IMR-90 (cell line): Measurements from ENCODE around the gene CDKN2C. TPM values are rescaled to one million over a fixed set of nuclear protein-coding genes. Genes with fewer than 3 reads are reported as not detected.

Source experiments
- ATAC-seq: fragments of 200-7000 bp; cut with Tn5 transposase; 2 replicates; pipeline ENCODE4 v1.9.1; 2020; ENCODE audit warnings: low read depth, mild to moderate bottlenecking, moderate library complexity
- BruUV-seq: library from RNA; stranded (reverse); fragments of 400-500 nt; replicated peaks from 2 replicates; lab custom pipeline; 2021; lab: Mats Ljungman, UMichigan
- CTCF ChIA-PET: fragments of 300-600 bp; formaldehyde crosslinking; extraction: SDS; loops from one replicate; lab custom pipeline; 2021; ENCODE audit warnings: antibody characterized with exemption; lab: Yijun Ruan, JAX
- POLR2A ChIA-PET: fragments of 300-600 bp; sonication (Branson Sonifier 250); formaldehyde crosslinking; loops from one replicate; lab custom pipeline; 2022; ENCODE audit warnings: antibody characterized with exemption; ENCODE audit not compliant: unreplicated experiment; lab: Charles Lee
- DNase-seq: peaks from one replicate; pipeline ENCODE4 v3.0.0; 2013
- H2AFZ ChIP-seq: replicated peaks from 2 replicates; pipeline ENCODE3; 2013; ENCODE audit warnings: low read length, mild to moderate bottlenecking; ENCODE audit not compliant: poor library complexity
- H2AK5ac ChIP-seq: 2 replicates; pipeline ENCODE4 v1.6.1; 2013; ENCODE audit warnings: low read depth, low read length, inconsistent platforms
- H2AK9ac ChIP-seq: replicated peaks from 2 replicates; pipeline ENCODE3; 2013; ENCODE audit warnings: mild to moderate bottlenecking, low read depth, low read length, moderate library complexity; ENCODE audit not compliant: poor library complexity
- H2BK120ac ChIP-seq: 2 replicates; pipeline ENCODE4 v1.6.1; 2013; ENCODE audit warnings: low read depth, low read length, inconsistent platforms
- H2BK15ac ChIP-seq: 3 replicates; pipeline ENCODE4 v1.6.1; 2013; ENCODE audit warnings: low read depth, low read length, inconsistent platforms
- H2BK20ac ChIP-seq: 2 replicates; pipeline ENCODE4 v1.6.1; 2013; ENCODE audit warnings: low read depth, mild to moderate bottlenecking, inconsistent platforms, low read length, moderate library complexity
- H2BK5ac ChIP-seq: 2 replicates; pipeline ENCODE4 v1.6.1; 2013; ENCODE audit warnings: mild to moderate bottlenecking, low read depth, low read length, inconsistent platforms; ENCODE audit not compliant: poor library complexity, severe bottlenecking
- H3K14ac ChIP-seq: replicated peaks from 2 replicates; pipeline ENCODE4 v1.6.1; 2013; ENCODE audit warnings: low read depth, low read length, inconsistent platforms
- H3K18ac ChIP-seq: 2 replicates; pipeline ENCODE4 v1.6.1; 2013; ENCODE audit warnings: low read depth, low read length, control low read depth
- H3K23ac ChIP-seq: 2 replicates; pipeline ENCODE4 v1.6.1; 2013; ENCODE audit warnings: low read depth, low read length, inconsistent platforms
- H3K27ac ChIP-seq: 2 replicates; pipeline ENCODE4 v1.5.1; 2013; ENCODE audit warnings: mild to moderate bottlenecking, control low read depth, low read length; ENCODE audit not compliant: insufficient read depth
- H3K27me3 ChIP-seq: 2 replicates; pipeline ENCODE4 v1.6.1; 2013; ENCODE audit warnings: low read length; ENCODE audit not compliant: control insufficient read depth, insufficient read depth
- H3K36me3 ChIP-seq: 2 replicates; pipeline ENCODE4 v1.6.1; 2013; ENCODE audit warnings: low read length, mixed read lengths; ENCODE audit not compliant: control insufficient read depth, insufficient read depth
- H3K4ac ChIP-seq: 2 replicates; pipeline ENCODE4 v1.6.1; 2013; ENCODE audit warnings: low read depth, low read length, inconsistent platforms
- H3K4me1 ChIP-seq: 2 replicates; pipeline ENCODE4 v1.6.1; 2013; ENCODE audit warnings: low read length, mixed read lengths; ENCODE audit not compliant: control insufficient read depth, insufficient read depth
- H3K4me2 ChIP-seq: 2 replicates; pipeline ENCODE4 v1.6.1; 2013; ENCODE audit warnings: low read depth, mild to moderate bottlenecking, control low read depth, low read length, moderate library complexity
- H3K4me3 ChIP-seq: 2 replicates; pipeline ENCODE4 v1.5.1; 2013; ENCODE audit warnings: low read depth, mild to moderate bottlenecking, control low read depth, low read length, moderate library complexity; ENCODE audit not compliant: insufficient read depth
- H3K56ac ChIP-seq: 2 replicates; pipeline ENCODE4 v1.6.1; 2013; ENCODE audit warnings: low read length, inconsistent platforms; ENCODE audit not compliant: insufficient read depth; ENCODE audit errors: extremely low read depth
- H3K79me1 ChIP-seq, 2 experiments: 2 replicates each; pipeline ENCODE4 v1.6.1; 2013; ENCODE audit warnings: low read length in 2 of 2, inconsistent platforms in 1 of 2, low read depth in 1 of 2
- H3K9ac ChIP-seq: 2 replicates; pipeline ENCODE4 v1.6.1; 2013; ENCODE audit warnings: low read depth, low read length, control low read depth
- H3K9me1 ChIP-seq: 2 replicates; pipeline ENCODE4 v1.6.1; 2013; ENCODE audit warnings: low read length, inconsistent platforms; ENCODE audit not compliant: insufficient read depth
- H3K9me3 ChIP-seq: 2 replicates; pipeline ENCODE4 v1.6.1; 2013; ENCODE audit warnings: low read length; ENCODE audit not compliant: control insufficient read depth, insufficient read depth
- H4K20me1 ChIP-seq: 2 replicates; pipeline ENCODE4 v1.6.1; 2013; ENCODE audit warnings: low read length, inconsistent platforms; ENCODE audit not compliant: insufficient read depth
- H4K5ac ChIP-seq: 2 replicates; pipeline ENCODE4 v1.6.1; 2013; ENCODE audit warnings: mild to moderate bottlenecking, low read depth, low read length, control low read depth
- H4K8ac ChIP-seq, 2 experiments: 2 replicates each; pipeline ENCODE4 v1.6.1; 2013; ENCODE audit warnings: low read depth in 2 of 2, low read length in 2 of 2, control low read depth in 1 of 2, inconsistent platforms in 1 of 2
- H4K91ac ChIP-seq: 2 replicates; pipeline ENCODE4 v1.6.1; 2013; ENCODE audit warnings: low read depth, low read length, inconsistent platforms; ENCODE audit not compliant: insufficient read depth
- BHLHE40 ChIP-seq: fragments of 150-350 bp; IDR thresholded peaks from 2 replicates; pipeline ENCODE4 v1.6.1; 2016; ENCODE audit warnings: mild to moderate bottlenecking, low read depth, low read length
- CEBPB ChIP-seq: IDR thresholded peaks from 2 replicates; pipeline ENCODE4 v1.6.1; 2012; ENCODE audit warnings: low read depth, low read length, improper control_type of control experiment
- CHD1 ChIP-seq: IDR thresholded peaks from 2 replicates; pipeline ENCODE4 v1.6.1; 2012; ENCODE audit warnings: low read depth, low read length, improper control_type of control experiment
- FOS ChIP-seq: fragments of 150-350 bp; IDR thresholded peaks from 2 replicates; pipeline ENCODE4 v1.6.1; 2016; ENCODE audit warnings: low read depth, low read length
- MAFK ChIP-seq: IDR thresholded peaks from 2 replicates; pipeline ENCODE4 v1.6.1; 2012; ENCODE audit warnings: low read depth, low read length, improper control_type of control experiment
- NFE2L2 ChIP-seq: fragments of 150-350 bp; IDR thresholded peaks from 2 replicates; pipeline ENCODE4 v1.6.1; 2016; ENCODE audit warnings: low read depth, mild to moderate bottlenecking, low read length
- POLR2A ChIP-seq: IDR thresholded peaks from 2 replicates; pipeline ENCODE4 v1.6.1; 2012; ENCODE audit warnings: mild to moderate bottlenecking, low read depth, low read length
- RAD21 ChIP-seq: IDR thresholded peaks from 2 replicates; pipeline ENCODE4 v1.6.1; 2012; ENCODE audit warnings: low read length, improper control_type of control experiment
- RCOR1 ChIP-seq: IDR thresholded peaks from 2 replicates; pipeline ENCODE4 v1.6.1; 2012; ENCODE audit warnings: mild to moderate bottlenecking, low read length, improper control_type of control experiment; ENCODE audit not compliant: insufficient replicate concordance
- RFX5 ChIP-seq: IDR thresholded peaks from 2 replicates; pipeline ENCODE4 v1.8.0; 2012; ENCODE audit warnings: low read depth, mild to moderate bottlenecking, low read length, moderate library complexity
- SMC3 ChIP-seq: fragments of 150-350 bp; IDR thresholded peaks from 2 replicates; pipeline ENCODE4 v1.6.1; 2016; ENCODE audit warnings: low read depth, mild to moderate bottlenecking, antibody characterized with exemption, low read length, moderate library complexity
- WGBS, 2 experiments: methylation state at CpG; one replicate each; pipeline versions ENCODE4 v1.1.5 to v1.1.7; 2013; ENCODE audit warnings: missing lambda C conversion rate in 2 of 2; ENCODE audit not compliant: insufficient read length in 1 of 2; ENCODE audit errors: extremely low coverage in 2 of 2; 5-methylcytosine and 5-hydroxymethylcytosine counted together
- dilution Hi-C: fragments of 300-500 bp; cut with HindIII; formaldehyde crosslinking; loops from one replicate; pipeline ENCODE4 v1.14.3; 2018; ENCODE audit warnings: low sequenced_read_pairs; ENCODE audit not compliant: unreplicated experiment
- in situ Hi-C: fragments of 300-500 bp; cut with MboI; formaldehyde crosslinking; loops from 3 replicates; pipeline ENCODE4 v1.14.3; 2019; ENCODE audit warnings: low sequenced_read_pairs, inconsistent platforms, mixed read lengths
- intact Hi-C: fragments of 100-400 bp; cut with micrococcal nuclease; formaldehyde crosslinking; loops from 2 replicates; pipeline ENCODE4 v1.10.0; 2022
- polyA plus RNA-seq, 3 experiments: library from polyadenylated mRNA; depleted of rRNA; stranded (reverse); fragments of >200 nt; gene quantifications; 2 replicates each; pipeline ENCODE4 v1.2.3, GENCODE V29; 2012; ENCODE audit warnings: low replicate concordance in 1 of 3
- total RNA-seq: library from RNA; depleted of rRNA; stranded (reverse); fragments of >200 nt; gene quantifications from 2 replicates; pipeline ENCODE4 v1.2.3, GENCODE V29; 2012
- TF ChIP-seq, protein P1 (sequence below): fragments of 150-350 bp; IDR thresholded peaks from 2 replicates; pipeline ENCODE4 v1.6.1; 2017; ENCODE audit warnings: mild to moderate bottlenecking, antibody characterized with exemption, low read length, low read depth
- TF ChIP-seq, protein P2 (sequence below): fragments of 150-350 bp; IDR thresholded peaks from 2 replicates; pipeline ENCODE4 v1.6.1; 2016; ENCODE audit warnings: low read depth, mild to moderate bottlenecking, low read length, moderate library complexity, borderline replicate concordance

Gene CDKN2C
- total and polyA plus RNA-seq, 2 of the 4 experiments (the other 2 are of a cell fraction), result 14.3 to 15.5 TPM

DNA sequence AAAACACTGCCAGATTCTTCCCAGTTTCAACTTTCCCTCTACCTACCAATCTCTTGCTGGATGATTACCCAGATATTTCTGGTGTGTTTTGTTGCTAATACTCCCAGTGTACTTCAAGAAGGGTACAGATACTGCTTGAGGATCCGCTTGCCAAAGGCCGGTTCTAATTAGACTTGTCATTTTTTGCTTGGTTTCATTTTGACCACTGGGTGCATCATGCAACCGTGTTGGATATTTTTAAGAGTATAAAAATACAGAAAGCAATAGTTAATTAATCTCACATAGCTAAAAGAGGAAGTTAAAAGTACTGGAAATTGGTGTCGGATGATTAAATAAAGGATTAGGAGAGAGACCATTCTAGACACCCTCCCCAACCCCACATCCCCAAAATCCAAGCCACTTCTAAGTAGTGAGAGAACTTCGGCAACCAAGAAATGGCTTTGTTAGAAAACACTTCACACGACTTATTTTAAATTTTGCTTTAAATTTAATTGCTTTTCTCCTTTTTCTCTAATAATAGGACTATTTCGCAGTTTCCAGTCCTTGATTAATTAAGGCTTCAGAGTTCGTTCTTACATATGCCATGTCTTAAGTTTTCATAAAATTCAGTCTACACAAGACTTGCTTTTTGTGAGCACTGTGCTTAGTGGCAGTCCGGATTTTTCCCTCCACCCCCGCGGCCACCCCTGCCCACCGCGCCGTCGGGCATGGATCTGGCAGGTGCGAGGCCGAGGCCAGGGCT, 2.5 kb upstream of the CDKN2C start:
- peak overlapping the region; percentile 92 for H2AFZ ChIP-seq
- in situ Hi-C loops (no loop called here), intact Hi-C loops (loop anchor here (1.0 to 2.0 kb wide), 3 partner anchors 9 to 222 kb away; no protein-coding TSS in a partner anchor), dilution Hi-C loops (no loop called here)
- no peaks in the 10 kb centered on the region for H3K79me1 ChIP-seq
- 0 out of 2 replicates have a peak overlapping the region, but pooled peaks have one; percentile 16 for H3K14ac ChIP-seq
- no peaks in the 10 kb centered on the region for H3K4me1 ChIP-seq
- peak overlapping the region; percentile 95 for H3K27ac ChIP-seq
- no peak overlapping the region for H2BK20ac ChIP-seq
- no peak overlapping the region for H4K91ac ChIP-seq
- H3K9me1 ChIP-seq, result no peaks in the 10 kb centered on the region
- WGBS, 2 experiments, result no CpG with 5 or more reads among the region's 17 CpGs
- no peak overlapping the region for H3K4ac ChIP-seq
- no peak overlapping the region for H2AK9ac ChIP-seq
- peak overlapping the region; percentile 22; the same call in 1 of the 2 replicates for H3K56ac ChIP-seq
- BruUV-seq, result no TSS peak
- no peak overlapping the region for H2BK120ac ChIP-seq
- TF ChIP-seq RCOR1 (no peak), BHLHE40 (no peak), SMC3 (no peak), FOS (no peak), CEBPB (no peak), RFX5 (no peak), CHD1 (no peak), MAFK (no peak), POLR2A (no peak), RAD21 (no peak), NFE2L2 (no peak)
- TF ChIP-seq, protein P1, sequence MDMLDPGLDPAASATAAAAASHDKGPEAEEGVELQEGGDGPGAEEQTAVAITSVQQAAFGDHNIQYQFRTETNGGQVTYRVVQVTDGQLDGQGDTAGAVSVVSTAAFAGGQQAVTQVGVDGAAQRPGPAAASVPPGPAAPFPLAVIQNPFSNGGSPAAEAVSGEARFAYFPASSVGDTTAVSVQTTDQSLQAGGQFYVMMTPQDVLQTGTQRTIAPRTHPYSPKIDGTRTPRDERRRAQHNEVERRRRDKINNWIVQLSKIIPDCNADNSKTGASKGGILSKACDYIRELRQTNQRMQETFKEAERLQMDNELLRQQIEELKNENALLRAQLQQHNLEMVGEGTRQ, result no peak
- TF ChIP-seq, protein P2, sequence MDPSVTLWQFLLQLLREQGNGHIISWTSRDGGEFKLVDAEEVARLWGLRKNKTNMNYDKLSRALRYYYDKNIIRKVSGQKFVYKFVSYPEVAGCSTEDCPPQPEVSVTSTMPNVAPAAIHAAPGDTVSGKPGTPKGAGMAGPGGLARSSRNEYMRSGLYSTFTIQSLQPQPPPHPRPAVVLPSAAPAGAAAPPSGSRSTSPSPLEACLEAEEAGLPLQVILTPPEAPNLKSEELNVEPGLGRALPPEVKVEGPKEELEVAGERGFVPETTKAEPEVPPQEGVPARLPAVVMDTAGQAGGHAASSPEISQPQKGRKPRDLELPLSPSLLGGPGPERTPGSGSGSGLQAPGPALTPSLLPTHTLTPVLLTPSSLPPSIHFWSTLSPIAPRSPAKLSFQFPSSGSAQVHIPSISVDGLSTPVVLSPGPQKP, result no peak
- peak overlapping the region; percentile 100 for H3K4me2 ChIP-seq
- H3K9me3 ChIP-seq, result no peaks in the 10 kb centered on the region
- H3K23ac ChIP-seq, result peak overlapping the region; percentile 69
- ChIA-PET POLR2A (interaction anchor here (0.5 kb wide), 1 partner anchor 202 kb away, joined by 10 read pairs; no protein-coding TSS in a partner anchor), CTCF (interaction anchor here (0.6 kb wide), 1 partner anchor 157 kb away, joined by 3 read pairs; no protein-coding TSS in a partner anchor)
- peak overlapping the region; percentile 76; the same call in 1 of the 2 replicates for H4K5ac ChIP-seq
- no peaks in the 10 kb centered on the region for H3K36me3 ChIP-seq
- H2BK5ac ChIP-seq, result peak overlapping the region; percentile 46
- no peak for DNase-seq
- H4K20me1 ChIP-seq, result no peaks in the 10 kb centered on the region; the same call in none of the 2 replicates
- H3K18ac ChIP-seq, result peak overlapping the region; percentile 75; the same call in 1 of the 2 replicates
- H2BK15ac ChIP-seq, result no peak overlapping the region
- no peak for ATAC-seq
- no peaks in the 10 kb centered on the region for H3K27me3 ChIP-seq
- peak overlapping the region; percentile 88 for H3K4me3 ChIP-seq
- H3K9ac ChIP-seq, result peak overlapping the region; percentile 68; the same call in 1 of the 2 replicates
- no peak overlapping the region for H2AK5ac ChIP-seq
- peak overlapping the region; percentile 48 to 77; a peak in 3 of 4 replicates for H4K8ac ChIP-seq
